ENCODE results near the gene TSPAN6.

- no peak for TF ChIP-seq CREB5 (CRISPR knock-in tag; IDR thresholded peaks at IDR 0.05)
- TF ChIP-seq ATF7 (IDR thresholded peaks at IDR 0.05), result no peak
- no peak for TF ChIP-seq HMGXB4 (CRISPR knock-in tag; IDR thresholded peaks at IDR 0.05)
- no peak for TF ChIP-seq EGR1 (conservative IDR thresholded peaks at IDR 0.05)
- TF ChIP-seq KDM1A (IDR thresholded peaks at IDR 0.05), result no peak
- TF ChIP-seq ZFP1 (CRISPR knock-in tag; IDR thresholded peaks at IDR 0.05), result no peak
- no peak for TF ChIP-seq FOSL1 (tag; conservative IDR thresholded peaks at IDR 0.05)
- TF ChIP-seq ARNT (IDR thresholded peaks at IDR 0.05), result no peak
- TF ChIP-seq CTCF (IDR thresholded peaks at IDR 0.05 in 2 of 3, conservative IDR thresholded peaks at IDR 0.05 in 1 of 3; ENCODE audit: insufficient read depth in 2 of 3, low read depth in 1 of 3, low read length in 3 of 3), result no peak
- no peak for TF ChIP-seq SMARCB1 (IDR thresholded peaks at IDR 0.05; ENCODE audit: insufficient read length, low read depth)
- TF ChIP-seq ARID4B (CRISPR knock-in tag; IDR thresholded peaks at IDR 0.05), result no peak
- no peak for TF ChIP-seq USF2 (CRISPR knock-in tag; IDR thresholded peaks at IDR 0.05)
- no peak for TF ChIP-seq ASH1L (IDR thresholded peaks at IDR 0.05; ENCODE audit: borderline replicate concordance, low read depth, partially characterized antibody)
- TF ChIP-seq ADNP (tag; IDR thresholded peaks at IDR 0.05), result no peak
Observed at GRCh38 chrX:100662170-100662569, 25.6 kb upstream of the TSPAN6 start.
